ENCODE measurements around the gene LRRC56.
"Not testable (repeated sequence)": the region's sequence is repeated elsewhere in the genome, so short reads cannot be mapped to it uniquely, and the experiment has no call there.

The LRRC56 gene

GRCh38 chr11:560305-561147 is 23.2 kb downstream of the LRRC56 start, which contains the start of the genes LMNTD2 and RASSF7:
Gene LMNTD2 (minus strand): TSS chr11:560738. CDS start chr11:560716, 22 bp downstream.
Gene RASSF7 (plus strand): TSS chr11:560970. CDS start chr11:561769, 799 bp downstream.
- peak; percentile 95 for DNase-seq

- no peak for DNase-seq
These were observed 24.0 kb downstream of the LRRC56 start for GRCh38 chr11:561148-562003.

GRCh38 chr11:562046-562645 is 24.8 kb downstream of the LRRC56 start:
- DNase-seq = no peak

DNA sequence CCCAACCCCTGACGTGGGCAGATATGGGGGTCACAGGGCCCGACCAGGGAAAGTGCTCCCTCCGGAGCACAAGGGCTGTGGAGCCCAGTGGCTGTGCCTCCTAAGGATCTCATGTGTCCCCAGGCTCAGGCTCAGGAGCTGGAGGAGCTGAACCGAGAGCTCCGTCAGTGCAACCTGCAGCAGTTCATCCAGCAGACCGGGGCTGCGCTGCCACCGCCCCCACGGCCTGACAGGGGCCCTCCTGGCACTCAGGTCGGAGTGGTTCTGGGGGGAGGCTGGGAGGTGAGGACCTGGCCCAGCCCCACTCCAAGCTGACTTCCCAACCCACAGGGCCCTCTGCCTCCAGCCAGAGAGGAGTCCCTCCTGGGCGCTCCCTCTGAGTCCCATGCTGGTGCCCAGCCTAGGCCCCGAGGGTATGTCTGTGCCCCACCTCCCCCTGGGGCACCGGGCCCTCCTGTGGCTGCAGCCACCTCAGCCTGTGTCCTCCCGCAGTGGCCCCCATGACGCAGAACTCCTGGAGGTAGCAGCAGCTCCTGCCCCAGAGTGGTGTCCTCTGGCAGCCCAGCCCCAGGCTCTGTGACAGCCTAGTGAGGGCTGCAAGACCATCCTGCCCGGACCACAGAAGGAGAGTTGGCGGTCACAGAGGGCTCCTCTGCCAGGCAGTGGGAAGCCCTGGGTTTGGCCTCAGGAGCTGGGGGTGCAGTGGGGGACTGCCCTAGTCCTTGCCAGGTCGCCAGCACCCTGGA is 25.9 kb downstream of the LRRC56 start:
- DNase-seq = no peak

- no peak for DNase-seq
These were observed 26.7 kb downstream of the LRRC56 start for GRCh38 chr11:563812-564578.

GRCh38 chr11:565921-566509 is 28.7 kb downstream of the LRRC56 start:
- DNase-seq = no peak

DNA sequence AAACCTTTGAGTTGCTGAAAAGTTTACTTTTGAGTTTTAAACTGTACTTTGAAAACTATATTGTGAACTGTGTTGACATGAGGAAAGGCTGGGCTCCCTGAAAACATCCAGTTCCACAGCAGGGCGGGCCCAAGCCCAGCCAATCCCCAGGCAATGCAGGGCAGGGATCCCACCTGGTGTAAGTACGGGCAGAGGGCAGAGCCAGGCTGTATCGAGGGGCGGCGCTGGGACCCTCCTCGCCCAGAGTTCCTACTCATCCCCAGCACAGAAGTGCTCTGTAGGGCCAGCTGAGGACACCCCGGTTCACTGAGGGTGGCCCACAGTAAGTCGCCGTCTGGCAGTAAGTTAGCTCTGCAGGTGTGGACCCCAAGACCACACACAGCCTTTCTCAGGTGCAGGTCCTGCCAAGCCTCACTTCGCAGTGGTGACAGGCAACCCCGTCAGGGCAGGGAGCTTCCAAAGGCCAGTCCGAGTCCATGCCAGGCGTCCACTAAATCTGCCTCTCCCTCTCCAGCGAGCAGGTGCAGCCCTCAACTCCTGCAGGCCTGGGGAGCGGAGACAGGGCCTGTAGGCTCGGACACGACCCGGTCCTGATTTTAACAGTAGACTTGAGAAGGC is 29.8 kb downstream of the LRRC56 start:
- no peak for DNase-seq

DNA sequence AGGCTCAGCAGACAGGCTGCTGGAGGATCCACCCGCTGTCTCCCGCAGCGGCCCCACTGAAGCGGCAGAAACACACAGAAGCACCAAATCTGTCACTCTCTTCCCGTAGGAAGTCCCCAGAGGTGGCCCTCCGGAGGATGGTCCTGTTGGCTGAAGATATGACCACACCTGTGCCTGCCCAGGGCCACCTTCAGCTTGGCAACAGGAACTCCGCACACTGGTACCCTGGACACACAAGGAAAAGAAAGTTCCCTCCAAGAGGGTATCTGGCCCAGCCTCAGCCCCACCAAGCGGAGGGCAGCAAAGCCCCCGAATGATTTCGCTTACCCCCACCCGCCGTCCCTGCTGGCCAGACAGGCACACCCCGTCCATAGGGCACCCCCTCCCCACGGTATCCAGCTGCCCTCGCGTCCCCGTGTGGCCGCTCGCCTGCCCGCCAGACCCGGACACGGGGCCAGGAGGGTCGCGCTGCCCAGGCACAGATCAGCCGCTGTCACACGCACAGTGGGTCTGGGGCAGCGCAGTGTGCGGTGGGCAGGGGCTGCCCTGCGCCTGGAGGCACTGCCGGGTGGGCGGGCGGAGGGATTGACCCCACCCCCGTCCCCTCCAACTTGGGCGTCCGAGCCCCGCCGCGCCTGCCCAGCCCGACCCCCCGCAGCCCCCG is 30.4 kb downstream of the LRRC56 start:
- DNase-seq = no peak

DNA sequence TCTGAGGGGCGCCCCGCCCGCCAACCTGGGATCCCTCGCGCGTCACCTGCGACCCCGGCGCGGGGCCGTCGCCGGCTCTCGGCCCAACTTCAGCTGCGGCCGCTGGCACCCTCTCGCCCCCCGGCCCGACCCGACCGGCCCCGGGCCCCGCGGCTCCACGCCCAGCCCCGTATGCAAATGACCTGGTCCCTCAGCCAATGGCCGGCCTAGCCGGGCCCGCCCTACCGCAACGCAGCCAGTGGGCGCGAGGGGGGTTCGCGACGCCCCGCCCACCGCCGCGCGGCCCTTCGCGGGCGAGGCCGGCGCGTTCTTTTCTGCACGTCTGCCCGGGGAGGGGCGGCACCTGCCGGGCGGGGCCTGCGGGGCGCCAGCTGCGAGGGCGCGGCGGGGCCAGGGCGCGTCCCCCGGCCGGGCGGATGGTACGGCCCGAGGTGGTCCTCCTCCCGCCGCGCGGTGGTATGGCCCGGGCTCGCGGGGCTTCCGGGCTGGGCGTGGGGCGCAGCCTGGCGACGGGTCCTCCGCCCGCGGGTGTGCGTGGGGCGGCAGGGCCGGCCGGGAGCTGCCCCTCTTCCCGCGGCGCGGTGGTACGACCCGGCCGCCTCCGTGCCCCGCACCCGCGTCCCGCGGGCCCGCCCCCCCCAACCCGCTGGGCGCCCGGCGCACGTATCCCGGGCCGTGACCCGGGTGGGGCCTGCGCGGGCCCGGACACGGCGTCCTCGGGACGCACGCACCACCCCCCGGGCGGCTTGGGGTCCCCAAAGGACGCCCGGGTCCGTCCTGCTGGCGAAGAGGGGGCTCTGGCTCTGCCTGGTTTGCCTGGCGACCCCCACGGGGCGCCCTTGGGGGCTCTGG is 31.2 kb downstream of the LRRC56 start:
- DNase-seq = peak; percentile 91

DNA sequence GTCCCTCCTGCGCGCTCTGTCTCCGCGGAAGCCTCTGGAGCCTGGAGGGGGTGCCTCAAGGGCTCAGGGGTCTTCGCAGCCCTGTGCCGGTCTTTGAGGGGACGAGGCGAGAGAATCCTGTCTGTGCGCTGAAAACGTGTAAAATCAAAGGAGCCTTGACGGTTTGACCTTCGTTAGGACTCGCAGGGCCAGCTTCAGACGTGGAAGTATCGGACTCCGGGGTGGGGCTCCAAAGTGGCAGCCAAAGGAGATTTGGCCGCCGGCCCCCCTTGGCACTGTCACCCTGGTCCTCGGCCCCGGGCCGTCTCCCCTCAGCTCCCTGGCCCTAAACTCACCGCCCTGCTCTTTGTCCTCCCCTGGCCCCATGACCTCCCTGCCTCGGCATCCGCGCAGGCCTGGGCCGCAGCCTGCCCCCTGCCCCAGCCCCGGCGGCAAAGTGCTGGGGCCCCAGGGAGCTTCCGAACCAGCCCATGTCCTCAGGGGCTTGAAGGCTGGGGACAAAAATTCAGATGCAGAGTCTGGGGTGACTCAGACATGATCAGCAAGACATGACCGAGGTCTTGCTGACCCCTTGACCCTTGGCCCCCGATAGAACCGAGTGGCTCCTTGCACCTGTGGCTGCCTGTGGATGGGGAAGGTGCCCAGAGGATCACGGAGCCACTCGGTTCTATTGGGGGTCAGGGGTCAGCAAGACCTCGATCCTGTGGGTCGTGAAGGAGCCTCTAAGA is 32.0 kb downstream of the LRRC56 start:
- DNase-seq = no peak

GRCh38 chr11:571802-572185 is 34.5 kb downstream of the LRRC56 start:
- no peak for DNase-seq

DNA sequence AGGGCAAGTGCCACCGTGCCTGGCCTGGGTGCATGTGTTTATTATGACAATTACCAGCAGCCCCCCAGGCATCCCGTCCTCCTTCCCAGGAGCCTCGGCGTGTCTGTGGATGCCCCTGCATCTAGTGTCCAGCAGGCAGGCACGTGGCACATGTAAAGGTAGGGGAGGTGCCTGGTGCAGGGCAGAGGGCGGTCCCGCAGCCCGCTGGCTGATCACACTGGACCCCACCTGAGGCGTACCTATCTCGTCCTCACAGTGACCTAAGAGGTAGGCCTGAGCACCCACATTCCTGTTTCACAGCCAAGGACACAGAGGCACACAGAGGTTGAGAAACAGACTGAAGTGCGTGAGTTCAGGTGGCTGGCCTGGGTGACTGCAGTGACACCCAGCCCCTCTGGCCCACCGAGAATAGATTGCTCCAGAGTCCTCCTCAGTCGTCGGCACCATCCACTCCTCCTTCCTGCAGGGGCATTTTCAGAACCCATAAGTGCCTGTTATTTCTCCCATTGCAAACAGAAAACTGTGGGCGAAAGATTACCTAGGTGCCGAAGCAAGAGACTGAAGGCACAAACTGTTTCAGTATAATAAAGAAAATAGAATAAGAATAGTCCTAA is 35.9 kb downstream of the LRRC56 start:
- DNase-seq = no peak

GRCh38 chr11:574031-574570 is 36.8 kb downstream of the LRRC56 start:
- not testable (repeated sequence) for DNase-seq

DNA sequence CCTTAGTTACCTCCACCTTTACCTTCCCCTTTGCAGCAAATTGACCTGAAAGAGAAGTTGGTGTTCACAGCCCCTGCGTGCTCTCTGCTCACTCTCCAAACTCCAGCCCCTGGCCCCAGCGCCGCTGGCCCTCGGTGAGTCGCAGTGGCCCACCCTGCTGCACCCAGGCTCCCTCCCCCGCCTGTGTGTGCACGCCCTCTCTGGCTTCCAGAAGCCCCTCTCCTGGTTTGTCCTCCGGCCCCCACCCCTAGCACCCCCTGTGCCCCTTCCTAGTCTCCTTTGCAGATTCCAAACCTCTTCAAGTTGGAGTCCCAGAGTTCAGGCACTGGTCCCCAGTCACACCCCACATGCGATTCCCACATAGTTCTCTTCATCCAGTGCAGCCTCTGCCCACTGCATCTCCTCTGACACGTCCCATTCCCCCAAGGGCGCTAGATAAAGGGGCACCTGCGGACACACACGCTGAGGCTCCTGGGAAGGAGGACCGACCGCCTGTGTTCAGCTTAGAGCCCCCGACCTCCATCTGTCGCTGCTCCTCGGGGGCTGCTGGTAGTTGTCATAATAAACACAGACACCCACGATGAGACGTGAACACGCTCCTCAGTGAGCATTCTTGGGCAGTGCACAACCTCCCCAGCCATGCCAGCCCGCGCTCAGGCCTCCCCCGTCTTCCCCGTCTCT is 37.4 kb downstream of the LRRC56 start:
- DNase-seq = no peak

DNA sequence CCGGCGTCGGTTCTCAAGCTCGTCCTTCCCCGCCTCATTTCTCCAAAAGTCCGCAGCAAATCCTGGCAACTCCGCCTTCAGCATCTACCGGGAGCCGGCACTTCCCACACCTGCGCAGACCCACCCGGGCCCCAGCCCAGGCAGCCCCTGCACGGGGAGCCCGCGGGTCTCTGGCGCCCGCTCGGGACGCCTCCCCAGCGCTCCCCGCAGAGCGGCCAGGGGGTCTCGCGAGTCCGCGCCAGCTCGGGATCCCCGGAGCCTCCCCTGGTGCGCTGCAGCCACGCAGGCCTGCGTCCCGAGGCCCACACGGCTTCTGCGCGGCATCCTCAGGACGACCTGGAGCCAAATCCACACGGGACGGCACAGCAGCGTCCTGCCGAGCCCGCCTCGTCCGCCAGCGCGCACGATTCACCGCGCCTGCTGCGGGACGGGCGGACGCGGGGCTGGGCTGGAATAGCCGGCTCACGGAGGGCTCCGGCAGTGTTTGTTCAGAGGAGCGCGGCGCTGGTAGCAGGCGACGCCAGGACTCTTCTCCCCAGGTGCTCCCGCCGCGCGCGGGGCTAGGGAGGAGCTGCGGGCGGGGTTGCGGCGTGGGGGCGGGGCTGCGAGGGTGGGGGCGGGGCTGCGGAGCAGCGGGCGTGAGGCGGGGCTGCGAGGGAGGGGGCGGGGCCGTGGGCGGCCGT is 38.1 kb downstream of the LRRC56 start:
- DNase-seq = no peak

DNA sequence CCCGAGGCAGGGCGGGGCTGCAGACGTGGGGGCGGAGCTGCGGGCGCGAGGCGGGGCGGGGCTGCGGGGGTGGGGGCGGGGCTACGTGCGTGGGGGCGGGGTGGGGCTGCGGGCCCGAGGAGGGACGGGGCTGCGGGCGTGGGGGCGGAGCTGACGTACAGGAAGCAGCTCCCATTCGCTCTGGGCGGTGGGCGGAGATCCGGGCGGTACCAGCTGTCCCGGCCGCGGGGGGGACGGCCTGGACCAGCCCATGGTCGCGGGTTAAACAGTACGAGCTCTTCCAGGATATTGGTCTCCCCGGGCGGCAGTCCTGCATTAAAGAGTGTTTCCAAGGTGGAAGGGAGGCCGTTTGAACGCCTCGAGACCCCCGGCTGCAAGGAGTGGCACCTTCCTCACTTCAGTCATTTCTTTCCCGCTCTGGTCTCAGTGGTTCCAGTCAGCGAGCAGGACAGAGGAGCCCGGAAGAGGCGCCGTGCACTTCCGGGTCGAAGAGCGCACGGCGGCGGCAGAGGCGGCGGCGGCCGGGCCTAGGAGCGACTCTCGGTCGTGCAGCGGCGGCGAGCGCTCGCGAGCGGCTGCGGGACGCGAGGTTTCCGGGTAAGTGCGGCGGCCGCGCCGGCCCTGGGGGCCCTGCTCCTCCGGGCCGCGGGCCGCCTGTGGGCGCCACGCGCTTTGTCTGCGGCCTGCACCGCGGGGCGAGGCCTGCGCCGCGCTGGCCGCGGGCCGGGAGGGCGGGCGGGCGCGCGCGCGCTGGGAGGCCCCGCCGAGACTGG is 38.9 kb downstream of the LRRC56 start, which contains the start of gene PHRF1:
Gene PHRF1, plus strand, starts transcription at position 475 of the 773 bp plus-strand sequence. CDS start 5,043 bp downstream, outside the sequence.
- DNase-seq = peak; percentile 91
